SH-SY5Y (cell line): ENCODE measurements around the gene EPC2.

Experiments
- GATA2 ChIP-seq: IDR thresholded peaks from 2 replicates; pipeline ENCODE4 v1.6.1; 2011; ENCODE audit warnings: mild to moderate bottlenecking, low read depth, low read length
- GATA3 ChIP-seq: IDR thresholded peaks from 2 replicates; pipeline ENCODE4 v1.6.1; 2011; ENCODE audit warnings: low read depth, mild to moderate bottlenecking, low read length, moderate library complexity

DNA sequence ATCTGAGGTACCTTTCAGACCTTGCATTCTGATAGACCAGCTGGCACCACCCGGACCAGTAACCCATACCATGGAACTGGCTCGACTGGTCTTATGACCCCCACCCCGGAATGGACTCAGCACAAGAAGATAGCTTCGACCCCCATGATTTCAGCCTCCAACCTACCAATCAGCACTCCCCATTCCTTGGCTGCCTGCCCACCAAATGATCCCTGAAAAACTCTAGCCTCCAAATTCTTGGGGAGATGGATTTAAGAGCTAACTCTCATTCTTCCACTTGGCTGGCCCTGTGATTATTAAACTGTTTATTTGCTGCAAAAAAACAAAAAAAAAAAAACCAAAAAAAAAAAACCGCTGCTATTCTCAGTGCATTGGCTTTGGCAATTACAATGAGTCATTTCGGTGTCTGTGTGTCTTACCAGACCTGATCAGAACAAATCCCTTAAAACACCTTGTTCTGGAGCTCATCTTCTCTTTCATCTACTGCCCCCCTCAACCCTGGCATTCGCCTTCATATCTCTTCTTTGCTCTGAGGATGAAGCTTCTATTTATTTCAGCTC is 170.4 kb downstream of the EPC2 start:
- TF ChIP-seq GATA3 (no peak), GATA2 (no peak)
